OCI-M2 (cell line): ENCODE results near the gene SEMA3C.

Experiments
- DNase-seq: peaks from one replicate; lab custom pipeline; 2025; ENCODE audit not compliant: unreplicated experiment; lab: John Stamatoyannopoulos, UW

The SEMA3C gene

DNA sequence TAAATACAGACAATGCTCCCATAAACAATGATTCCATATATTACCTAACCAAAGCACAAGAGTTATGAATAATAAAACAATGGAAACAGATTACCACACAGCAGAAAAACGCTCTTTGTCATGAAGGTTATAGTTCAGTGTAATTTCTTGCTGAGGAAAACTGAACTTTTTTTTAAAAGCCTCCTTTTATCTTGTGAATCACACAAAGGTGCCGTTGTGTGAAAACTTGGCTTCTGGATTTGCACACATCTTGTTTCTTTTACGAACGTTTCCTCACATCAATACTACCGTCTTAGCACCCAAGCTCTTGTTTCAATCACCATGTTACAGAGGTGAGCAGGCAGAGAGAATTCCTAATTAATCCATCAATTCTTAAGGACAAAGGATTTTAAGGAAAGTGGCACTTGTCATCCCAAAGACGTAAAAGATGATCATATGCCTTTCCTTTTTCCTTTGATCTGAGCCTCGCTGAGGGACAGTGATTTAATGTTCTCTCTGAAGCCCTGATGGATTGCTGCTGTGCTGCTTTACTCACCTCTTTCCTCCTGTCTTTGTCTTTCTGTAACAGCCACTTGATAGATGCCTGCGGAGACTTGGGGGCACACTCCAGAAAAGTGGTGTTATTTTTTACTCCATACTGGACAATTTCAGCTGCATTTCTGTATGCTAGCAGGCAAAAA, 170.3 kb downstream of the SEMA3C start:
- DNase-seq = no peak

GRCh38 chr7:80740778-80741545, 177.9 kb downstream of the SEMA3C start:
- DNase-seq = no peak

DNA sequence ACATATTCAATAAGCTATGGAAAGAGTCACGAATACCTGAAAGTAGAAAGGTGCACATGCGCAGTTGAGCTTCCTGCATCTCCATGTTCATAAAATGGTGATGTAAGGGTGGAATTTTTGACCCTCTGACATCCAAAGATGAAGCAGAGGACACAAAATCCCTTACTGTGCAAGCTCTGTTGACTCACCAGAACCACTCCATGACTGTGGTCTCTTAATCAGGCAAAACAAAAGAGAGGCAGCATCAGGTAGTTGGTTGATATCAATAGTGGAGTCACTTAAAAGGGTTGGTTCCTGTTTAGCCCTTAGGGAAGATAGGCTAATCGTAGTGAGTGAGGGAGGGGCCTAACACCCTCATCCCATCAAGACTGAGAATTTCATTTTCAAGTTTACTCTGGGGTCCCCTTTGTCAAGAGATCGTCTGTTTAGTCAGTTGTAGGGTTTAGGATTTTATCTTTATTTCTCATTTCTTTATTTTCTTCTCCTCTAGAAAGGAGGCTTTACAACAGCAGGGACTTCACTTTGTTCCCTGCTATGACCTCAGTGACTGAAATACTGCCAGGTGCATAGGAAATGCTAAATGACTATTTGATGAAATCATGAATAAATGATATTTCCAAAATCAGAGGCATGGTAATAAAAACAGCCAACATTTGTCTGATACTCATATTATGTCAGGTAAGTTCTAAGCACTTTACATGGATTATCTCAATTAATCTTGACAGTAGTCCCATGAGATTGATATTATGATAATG, 182.3 kb downstream of the SEMA3C start:
- DNase-seq = no peak

GRCh38 chr7:80735330-80735729, 183.5 kb downstream of the SEMA3C start:
- no peak for DNase-seq

- no peak for DNase-seq
These were observed 184.8 kb downstream of the SEMA3C start for GRCh38 chr7:80734011-80734410.

- DNase-seq = no peak
These were observed 185.4 kb downstream of the SEMA3C start for GRCh38 chr7:80733333-80733915.

- DNase-seq = no peak
These were observed 186.2 kb downstream of the SEMA3C start for GRCh38 chr7:80732630-80733029.

- no peak for DNase-seq
These were observed 187.6 kb downstream of the SEMA3C start for GRCh38 chr7:80731281-80731680.

DNA sequence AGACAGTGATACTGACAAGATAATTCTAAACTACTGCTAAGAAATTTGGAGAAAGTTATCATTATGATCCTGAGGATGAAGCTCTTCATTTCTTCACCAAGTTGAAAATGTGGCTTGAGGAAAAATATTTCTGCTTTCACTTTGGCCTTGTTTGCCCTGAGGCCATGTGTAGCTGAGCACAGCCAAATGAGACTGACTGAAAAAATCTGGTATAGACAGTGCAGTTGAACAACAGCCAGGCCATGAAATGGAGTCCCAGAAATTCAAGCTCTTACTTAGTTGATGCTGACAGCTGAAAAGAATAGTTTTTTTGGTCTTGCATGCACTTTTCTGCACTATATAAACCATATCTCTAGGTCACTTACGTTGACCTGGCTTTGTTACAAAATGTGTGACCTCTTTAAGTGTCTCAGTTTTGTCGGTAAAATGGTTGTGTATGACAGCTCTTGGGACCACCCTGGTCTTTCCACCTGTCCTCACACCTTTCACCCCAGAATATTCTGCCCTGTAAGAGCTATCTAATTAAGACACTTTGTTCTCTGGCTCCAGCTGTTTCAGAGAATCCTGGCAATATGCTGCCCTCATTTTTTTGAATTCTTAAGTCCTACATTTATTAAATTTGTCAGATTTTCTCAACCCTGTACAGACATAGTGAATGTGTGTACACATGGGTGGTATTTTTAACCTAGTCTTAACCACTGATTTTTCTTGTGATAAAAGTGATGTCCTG, 189.1 kb downstream of the SEMA3C start:
- no peak for DNase-seq

DNA sequence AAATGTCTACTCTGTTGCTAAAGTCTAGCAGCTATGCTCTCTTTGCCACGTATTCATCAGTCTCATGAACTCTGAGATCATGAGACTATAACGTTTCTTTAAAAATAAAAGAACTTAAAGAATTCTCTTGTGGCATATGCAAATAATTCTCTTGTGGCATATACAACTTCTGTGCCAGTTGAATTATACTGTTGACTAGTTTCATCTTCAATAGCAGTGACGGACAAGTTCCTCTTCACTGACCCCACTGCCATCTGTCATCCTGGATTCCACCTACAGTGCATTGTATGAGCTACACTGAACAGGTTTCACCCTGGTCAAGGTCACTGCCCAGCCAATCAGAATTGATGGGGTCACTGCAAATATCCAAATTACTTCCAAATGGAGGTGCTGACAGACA, 192.2 kb downstream of the SEMA3C start:
- no peak for DNase-seq

GRCh38 chr7:80725181-80725611, 193.7 kb downstream of the SEMA3C start:
- DNase-seq = no peak

GRCh38 chr7:80724249-80724871, 194.5 kb downstream of the SEMA3C start:
- DNase-seq = no peak

DNA sequence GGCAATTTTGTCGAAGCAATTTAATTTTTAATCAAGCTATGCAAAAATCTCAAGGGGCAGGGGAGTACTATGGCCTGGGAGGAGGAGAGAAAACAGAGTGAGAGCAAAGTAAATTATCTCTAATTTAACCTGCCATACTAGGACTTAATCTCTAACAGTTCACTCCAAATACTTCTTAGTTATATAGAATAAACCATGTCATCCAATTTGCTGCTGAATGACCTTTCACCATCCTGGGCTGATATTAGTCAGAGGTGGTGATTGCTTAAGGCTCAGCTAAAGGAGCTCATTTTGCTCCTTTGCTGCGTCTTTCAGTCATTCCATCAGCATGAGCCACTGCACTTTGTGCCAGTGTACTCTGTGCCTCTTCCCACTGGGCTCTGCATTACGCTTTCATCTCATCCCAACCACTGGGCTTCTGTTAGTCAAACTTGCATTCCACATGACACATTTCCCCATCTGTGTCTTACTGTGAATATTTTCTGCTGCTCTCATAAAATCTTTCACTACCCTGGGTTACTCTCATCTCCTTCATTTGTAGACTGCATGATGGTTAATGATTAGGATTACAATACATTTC, 196.1 kb downstream of the SEMA3C start:
- DNase-seq = no peak

- DNase-seq = no peak
These were observed 196.8 kb downstream of the SEMA3C start for GRCh38 chr7:80721883-80722615.

GRCh38 chr7:80720146-80720545, 198.7 kb downstream of the SEMA3C start:
- DNase-seq = no peak

GRCh38 chr7:80719261-80719660, 199.6 kb downstream of the SEMA3C start:
- no peak for DNase-seq

GRCh38 chr7:80711531-80711930, 207.3 kb downstream of the SEMA3C start:
- no peak for DNase-seq

GRCh38 chr7:80708123-80708522, 210.7 kb downstream of the SEMA3C start:
- no peak for DNase-seq

DNA sequence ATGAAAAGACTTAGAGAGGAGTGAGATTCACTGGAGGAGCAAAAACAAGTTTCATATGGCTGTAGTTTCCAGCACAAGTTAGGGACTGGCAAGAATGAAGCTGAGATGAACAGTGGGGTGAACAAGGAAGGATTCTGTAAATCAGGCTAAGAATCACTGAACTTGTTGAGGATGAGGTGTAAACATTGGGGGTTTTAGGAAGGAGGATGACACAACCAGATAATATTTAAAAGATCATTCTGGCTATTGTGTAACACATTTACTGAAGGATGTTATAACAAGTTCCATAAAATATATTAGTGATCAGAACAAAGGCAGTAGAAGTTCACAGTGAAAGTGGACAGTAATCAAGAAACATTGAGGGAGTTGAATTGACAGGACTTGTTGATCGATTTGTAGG, 211.5 kb downstream of the SEMA3C start:
- no peak for DNase-seq
